IMR-90 (cell line): Measurements from ENCODE around the gene ARHGAP15. TPM values are rescaled to one million over a fixed set of nuclear protein-coding genes. Genes with fewer than 3 reads are reported as not detected.

Experiments
- ATAC-seq: fragments of 200-7000 bp; cut with Tn5 transposase; 2 replicates; pipeline ENCODE4 v1.9.1; 2020; ENCODE audit warnings: low read depth, mild to moderate bottlenecking, moderate library complexity
- BruUV-seq: library from RNA; stranded (reverse); fragments of 400-500 nt; replicated peaks from 2 replicates; lab custom pipeline; 2021; lab: Mats Ljungman, UMichigan
- CTCF ChIA-PET: fragments of 300-600 bp; formaldehyde crosslinking; extraction: SDS; loops from one replicate; lab custom pipeline; 2021; ENCODE audit warnings: antibody characterized with exemption; lab: Yijun Ruan, JAX
- POLR2A ChIA-PET: fragments of 300-600 bp; sonication (Branson Sonifier 250); formaldehyde crosslinking; loops from one replicate; lab custom pipeline; 2022; ENCODE audit warnings: antibody characterized with exemption; ENCODE audit not compliant: unreplicated experiment; lab: Charles Lee
- DNase-seq: peaks from one replicate; pipeline ENCODE4 v3.0.0; 2013
- H2AFZ ChIP-seq: replicated peaks from 2 replicates; pipeline ENCODE3; 2013; ENCODE audit warnings: low read length, mild to moderate bottlenecking; ENCODE audit not compliant: poor library complexity
- H2AK5ac ChIP-seq: 2 replicates; pipeline ENCODE4 v1.6.1; 2013; ENCODE audit warnings: low read depth, low read length, inconsistent platforms
- H2AK9ac ChIP-seq: replicated peaks from 2 replicates; pipeline ENCODE3; 2013; ENCODE audit warnings: mild to moderate bottlenecking, low read depth, low read length, moderate library complexity; ENCODE audit not compliant: poor library complexity
- H2BK120ac ChIP-seq: 2 replicates; pipeline ENCODE4 v1.6.1; 2013; ENCODE audit warnings: low read depth, low read length, inconsistent platforms
- H2BK15ac ChIP-seq: 3 replicates; pipeline ENCODE4 v1.6.1; 2013; ENCODE audit warnings: low read depth, low read length, inconsistent platforms
- H2BK20ac ChIP-seq: 2 replicates; pipeline ENCODE4 v1.6.1; 2013; ENCODE audit warnings: low read depth, mild to moderate bottlenecking, inconsistent platforms, low read length, moderate library complexity
- H2BK5ac ChIP-seq: 2 replicates; pipeline ENCODE4 v1.6.1; 2013; ENCODE audit warnings: mild to moderate bottlenecking, low read depth, low read length, inconsistent platforms; ENCODE audit not compliant: poor library complexity, severe bottlenecking
- H3K14ac ChIP-seq: replicated peaks from 2 replicates; pipeline ENCODE4 v1.6.1; 2013; ENCODE audit warnings: low read depth, low read length, inconsistent platforms
- H3K18ac ChIP-seq: 2 replicates; pipeline ENCODE4 v1.6.1; 2013; ENCODE audit warnings: low read depth, low read length, control low read depth
- H3K23ac ChIP-seq: 2 replicates; pipeline ENCODE4 v1.6.1; 2013; ENCODE audit warnings: low read depth, low read length, inconsistent platforms
- H3K27ac ChIP-seq: 2 replicates; pipeline ENCODE4 v1.5.1; 2013; ENCODE audit warnings: mild to moderate bottlenecking, control low read depth, low read length; ENCODE audit not compliant: insufficient read depth
- H3K27me3 ChIP-seq: 2 replicates; pipeline ENCODE4 v1.6.1; 2013; ENCODE audit warnings: low read length; ENCODE audit not compliant: control insufficient read depth, insufficient read depth
- H3K36me3 ChIP-seq: 2 replicates; pipeline ENCODE4 v1.6.1; 2013; ENCODE audit warnings: low read length, mixed read lengths; ENCODE audit not compliant: control insufficient read depth, insufficient read depth
- H3K4ac ChIP-seq: 2 replicates; pipeline ENCODE4 v1.6.1; 2013; ENCODE audit warnings: low read depth, low read length, inconsistent platforms
- H3K4me1 ChIP-seq: 2 replicates; pipeline ENCODE4 v1.6.1; 2013; ENCODE audit warnings: low read length, mixed read lengths; ENCODE audit not compliant: control insufficient read depth, insufficient read depth
- H3K4me2 ChIP-seq: 2 replicates; pipeline ENCODE4 v1.6.1; 2013; ENCODE audit warnings: low read depth, mild to moderate bottlenecking, control low read depth, low read length, moderate library complexity
- H3K4me3 ChIP-seq: 2 replicates; pipeline ENCODE4 v1.5.1; 2013; ENCODE audit warnings: low read depth, mild to moderate bottlenecking, control low read depth, low read length, moderate library complexity; ENCODE audit not compliant: insufficient read depth
- H3K56ac ChIP-seq: 2 replicates; pipeline ENCODE4 v1.6.1; 2013; ENCODE audit warnings: low read length, inconsistent platforms; ENCODE audit not compliant: insufficient read depth; ENCODE audit errors: extremely low read depth
- H3K79me1 ChIP-seq, 2 experiments: 2 replicates each; pipeline ENCODE4 v1.6.1; 2013; ENCODE audit warnings: low read length in 2 of 2, inconsistent platforms in 1 of 2, low read depth in 1 of 2
- H3K9ac ChIP-seq: 2 replicates; pipeline ENCODE4 v1.6.1; 2013; ENCODE audit warnings: low read depth, low read length, control low read depth
- H3K9me1 ChIP-seq: 2 replicates; pipeline ENCODE4 v1.6.1; 2013; ENCODE audit warnings: low read length, inconsistent platforms; ENCODE audit not compliant: insufficient read depth
- H3K9me3 ChIP-seq: 2 replicates; pipeline ENCODE4 v1.6.1; 2013; ENCODE audit warnings: low read length; ENCODE audit not compliant: control insufficient read depth, insufficient read depth
- H4K20me1 ChIP-seq: 2 replicates; pipeline ENCODE4 v1.6.1; 2013; ENCODE audit warnings: low read length, inconsistent platforms; ENCODE audit not compliant: insufficient read depth
- H4K5ac ChIP-seq: 2 replicates; pipeline ENCODE4 v1.6.1; 2013; ENCODE audit warnings: mild to moderate bottlenecking, low read depth, low read length, control low read depth
- H4K8ac ChIP-seq, 2 experiments: 2 replicates each; pipeline ENCODE4 v1.6.1; 2013; ENCODE audit warnings: low read depth in 2 of 2, low read length in 2 of 2, control low read depth in 1 of 2, inconsistent platforms in 1 of 2
- H4K91ac ChIP-seq: 2 replicates; pipeline ENCODE4 v1.6.1; 2013; ENCODE audit warnings: low read depth, low read length, inconsistent platforms; ENCODE audit not compliant: insufficient read depth
- NFE2L2 ChIP-seq: fragments of 150-350 bp; IDR thresholded peaks from 2 replicates; pipeline ENCODE4 v1.6.1; 2016; ENCODE audit warnings: low read depth, mild to moderate bottlenecking, low read length
- WGBS, 2 experiments: methylation state at CpG; one replicate each; pipeline versions ENCODE4 v1.1.5 to v1.1.7; 2013; ENCODE audit warnings: missing lambda C conversion rate in 2 of 2; ENCODE audit not compliant: insufficient read length in 1 of 2; ENCODE audit errors: extremely low coverage in 2 of 2; 5-methylcytosine and 5-hydroxymethylcytosine counted together
- dilution Hi-C: fragments of 300-500 bp; cut with HindIII; formaldehyde crosslinking; loops from one replicate; pipeline ENCODE4 v1.14.3; 2018; ENCODE audit warnings: low sequenced_read_pairs; ENCODE audit not compliant: unreplicated experiment
- in situ Hi-C: fragments of 300-500 bp; cut with MboI; formaldehyde crosslinking; loops from 3 replicates; pipeline ENCODE4 v1.14.3; 2019; ENCODE audit warnings: low sequenced_read_pairs, inconsistent platforms, mixed read lengths
- intact Hi-C: fragments of 100-400 bp; cut with micrococcal nuclease; formaldehyde crosslinking; loops from 2 replicates; pipeline ENCODE4 v1.10.0; 2022
- polyA plus RNA-seq, 3 experiments: library from polyadenylated mRNA; depleted of rRNA; stranded (reverse); fragments of >200 nt; gene quantifications; 2 replicates each; pipeline ENCODE4 v1.2.3, GENCODE V29; 2012; ENCODE audit warnings: low replicate concordance in 1 of 3
- total RNA-seq: library from RNA; depleted of rRNA; stranded (reverse); fragments of >200 nt; gene quantifications from 2 replicates; pipeline ENCODE4 v1.2.3, GENCODE V29; 2012

Gene ARHGAP15
- total and polyA plus RNA-seq, 2 of the 4 experiments (the other 2 are of a cell fraction), result not detected

DNA sequence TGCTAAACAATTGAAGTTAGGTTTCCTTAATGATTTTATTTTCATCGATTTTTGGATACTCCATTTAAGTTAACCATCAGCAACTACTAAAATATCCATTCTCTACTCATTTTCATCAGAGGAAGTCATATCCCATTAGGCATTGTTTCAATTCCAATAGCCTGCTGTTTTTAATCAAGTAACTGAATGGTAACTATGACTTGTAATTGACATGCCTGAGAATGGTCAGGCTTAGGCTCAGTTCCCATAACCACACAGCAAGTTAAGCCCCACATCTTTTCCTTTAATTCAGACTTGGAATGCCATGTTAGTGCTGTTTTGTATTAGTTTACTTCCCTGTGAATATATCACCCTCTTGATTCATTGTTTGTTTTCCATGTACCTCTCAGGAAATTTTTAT lies 398.8 kb downstream of the ARHGAP15 start:
- Histone ChIP-seq H2AK9ac (no peak overlapping the region), H3K4me3 (no peak overlapping the region), H3K4me1 (peaks cover 7% of the 10 kb centered on the region), H3K9ac (no peak overlapping the region), H2BK120ac (no peak overlapping the region), H4K5ac (no peak overlapping the region), H2AK5ac (no peak overlapping the region), H3K23ac (no peak overlapping the region), H3K18ac (no peak overlapping the region), H2BK5ac (no peak overlapping the region), H3K4ac (no peak overlapping the region), H2BK20ac (no peak overlapping the region), H3K27ac (no peak overlapping the region), H3K4me2 (no peak overlapping the region), H4K8ac (no peak overlapping the region), H4K91ac (no peak overlapping the region), H3K36me3 (no peaks in the 10 kb centered on the region), H3K79me1 (no peaks in the 10 kb centered on the region), H3K9me1 (no peaks in the 10 kb centered on the region), H3K9me3 (no peaks in the 10 kb centered on the region), H2BK15ac (no peak overlapping the region), H4K20me1 (no peaks in the 10 kb centered on the region), H2AFZ (no peak overlapping the region), H3K14ac (no peak overlapping the region), H3K27me3 (no peaks in the 10 kb centered on the region), H3K56ac (no peak overlapping the region)
- no TSS peak for BruUV-seq
- TF ChIP-seq NFE2L2, result no peak
- ATAC-seq (no peak), DNase-seq (no peak)
- ChIA-PET POLR2A (no interaction called here), CTCF (interaction anchor here (0.6 kb wide), 1 partner anchor 211 kb away, joined by 3 read pairs; no protein-coding TSS in a partner anchor)
- in situ Hi-C loops (no loop called here), intact Hi-C loops (loop anchor here (2.0 kb wide), 1 partner anchor 53 kb away; no protein-coding TSS in a partner anchor), dilution Hi-C loops (no loop called here)
- no CpG with 5 or more reads among the region's 1 CpG for WGBS, 2 experiments
